ENCODE data around the gene ERBB4.

The ERBB4 gene

GRCh38 chr2:211503856-211504255 lies 1034.7 kb downstream of the ERBB4 start:
- DNase-seq, result no peak

GRCh38 chr2:211503198-211503597 lies 1035.4 kb downstream of the ERBB4 start:
- DNase-seq, result no peak

GRCh38 chr2:211498551-211499205 lies 1039.9 kb downstream of the ERBB4 start:
- no peak for DNase-seq

- DNase-seq, result no peak
Observed at GRCh38 chr2:211495339-211495738, 1043.3 kb downstream of the ERBB4 start.

GRCh38 chr2:211494536-211494935 lies 1044.1 kb downstream of the ERBB4 start:
- no peak for DNase-seq

GRCh38 chr2:211494085-211494484 lies 1044.5 kb downstream of the ERBB4 start:
- DNase-seq, result no peak

- no peak for DNase-seq
Observed at GRCh38 chr2:211487733-211488132, 1050.9 kb downstream of the ERBB4 start.

- no peak for DNase-seq
Observed at GRCh38 chr2:211479536-211480150, 1059.0 kb downstream of the ERBB4 start.

GRCh38 chr2:211477537-211478275 lies 1060.9 kb downstream of the ERBB4 start:
- DNase-seq, result no peak

- DNase-seq, result no peak
Observed at GRCh38 chr2:211473116-211473515, 1065.5 kb downstream of the ERBB4 start.

GRCh38 chr2:211469664-211470059 lies 1068.9 kb downstream of the ERBB4 start:
- no peak for DNase-seq

- DNase-seq, result no peak
Observed at GRCh38 chr2:211468877-211469663, 1069.5 kb downstream of the ERBB4 start.

- no peak for DNase-seq
Observed at GRCh38 chr2:211468217-211468616, 1070.4 kb downstream of the ERBB4 start.

- no peak for DNase-seq
Observed at GRCh38 chr2:211463397-211463796, 1075.2 kb downstream of the ERBB4 start.

- no peak for DNase-seq
Observed at GRCh38 chr2:211458974-211459373, 1079.6 kb downstream of the ERBB4 start.

GRCh38 chr2:211457325-211457724 lies 1081.3 kb downstream of the ERBB4 start:
- DNase-seq, result no peak

- DNase-seq, result peak; percentile 43
Observed at GRCh38 chr2:211455216-211455841, 1083.3 kb downstream of the ERBB4 start.

GRCh38 chr2:211454679-211455078 lies 1083.9 kb downstream of the ERBB4 start:
- no peak for DNase-seq

GRCh38 chr2:211453311-211453887 lies 1085.2 kb downstream of the ERBB4 start:
- no peak for DNase-seq

- no peak for DNase-seq
Observed at GRCh38 chr2:211451642-211452041, 1087.0 kb downstream of the ERBB4 start.

- no peak for DNase-seq
Observed at GRCh38 chr2:211449819-211450218, 1088.8 kb downstream of the ERBB4 start.

- no peak for DNase-seq
Observed at GRCh38 chr2:211447548-211447947, 1091.1 kb downstream of the ERBB4 start.
